ENCODE data around the gene ASB6.

The ASB6 gene

DNA sequence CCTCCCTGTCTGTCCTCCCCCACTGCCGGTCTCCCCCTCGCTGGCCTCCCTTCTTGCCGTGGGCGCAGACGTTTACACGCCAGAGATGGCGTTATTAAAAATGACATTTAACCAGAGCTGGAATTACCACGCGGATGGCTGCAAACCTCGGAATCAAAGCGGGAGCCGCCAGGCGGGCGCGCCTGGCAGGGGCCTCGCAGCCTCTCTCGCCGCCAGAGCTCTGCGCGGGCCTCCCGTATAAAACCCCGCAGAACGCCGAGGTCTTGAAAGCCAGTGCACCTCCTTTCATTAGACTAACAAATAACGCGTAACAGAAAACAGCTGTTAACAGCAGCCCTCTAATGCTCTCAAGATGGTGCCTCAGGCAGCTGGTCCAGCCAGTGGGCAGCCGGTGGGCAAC, 33.7 kb upstream of the ASB6 start:
- no peak for TF ChIP-seq CTCF (IDR thresholded peaks at IDR 0.05)
- DNase-seq (ENCODE audit: low spot score) = no peak
- H3K4me3 ChIP-seq = no peak overlapping the region
- H3K27ac ChIP-seq = no peak overlapping the region

DNA sequence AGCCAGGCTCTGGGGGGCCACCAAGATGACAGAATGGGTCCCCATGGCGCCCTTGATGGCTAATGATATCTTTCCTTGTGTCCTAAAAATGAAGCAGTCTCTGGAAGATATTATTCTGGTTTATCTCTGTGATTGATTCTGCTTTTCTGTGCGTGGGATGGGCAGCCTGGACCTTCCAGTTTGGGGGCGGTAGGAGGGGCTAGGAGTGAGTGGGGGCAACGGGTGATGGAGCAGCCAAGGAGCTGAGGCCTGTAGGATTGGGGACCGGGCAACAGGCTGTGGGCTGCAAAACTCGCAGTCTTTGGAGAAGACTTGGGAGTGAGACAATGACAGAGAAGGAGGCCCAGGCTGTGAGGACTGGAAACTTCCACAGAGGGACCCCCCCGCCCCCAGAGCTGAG, 32.3 kb upstream of the ASB6 start:
- no peak for TF ChIP-seq CTCF (IDR thresholded peaks at IDR 0.05)
- Histone ChIP-seq H3K27ac (no peak overlapping the region), H3K4me3 (no peak overlapping the region)
- DNase-seq (ENCODE audit: low spot score) = no peak

DNA sequence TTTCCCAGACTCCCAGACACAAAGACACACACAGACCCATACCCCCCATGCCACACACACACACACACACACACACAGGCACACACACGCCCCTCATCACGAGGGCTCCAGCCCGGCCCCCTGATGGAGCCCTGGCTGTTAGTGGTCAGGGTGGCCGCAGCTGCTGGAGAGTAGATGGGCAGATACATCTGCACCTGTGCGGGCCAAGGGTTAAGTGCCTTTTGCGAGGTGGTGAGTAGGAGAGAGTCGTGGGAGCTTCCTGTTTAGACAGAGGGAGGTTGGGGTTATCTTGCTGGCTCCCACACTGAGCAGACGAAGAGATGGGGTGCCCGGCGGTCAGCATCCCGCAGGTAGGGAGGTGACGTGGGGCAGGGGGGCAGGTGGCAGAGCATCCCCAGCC, 31.7 kb upstream of the ASB6 start:
- no peak for DNase-seq (ENCODE audit: low spot score)
- H3K27ac ChIP-seq = no peak overlapping the region
- no peak for TF ChIP-seq CTCF (IDR thresholded peaks at IDR 0.05)

GRCh38 chr9:129672702-129673101, 30.8 kb upstream of the ASB6 start:
- Histone ChIP-seq H3K27ac (no peak overlapping the region), H3K4me3 (no peak overlapping the region)
- no peak for TF ChIP-seq CTCF (IDR thresholded peaks at IDR 0.05)
- no peak for DNase-seq (ENCODE audit: low spot score)

More for the DNA sequence above, 31.7 kb upstream of the ASB6 start:
- H3K4me3 ChIP-seq = no peak overlapping the region

GRCh38 chr9:129671519-129671918, 29.6 kb upstream of the ASB6 start:
- no peak overlapping the region for H3K4me3 ChIP-seq
- peak overlapping the region in 1 of 2 donors; percentile 10 for H3K27ac ChIP-seq
- no peak for DNase-seq (ENCODE audit: low spot score)
- no peak for TF ChIP-seq CTCF (IDR thresholded peaks at IDR 0.05)

DNA sequence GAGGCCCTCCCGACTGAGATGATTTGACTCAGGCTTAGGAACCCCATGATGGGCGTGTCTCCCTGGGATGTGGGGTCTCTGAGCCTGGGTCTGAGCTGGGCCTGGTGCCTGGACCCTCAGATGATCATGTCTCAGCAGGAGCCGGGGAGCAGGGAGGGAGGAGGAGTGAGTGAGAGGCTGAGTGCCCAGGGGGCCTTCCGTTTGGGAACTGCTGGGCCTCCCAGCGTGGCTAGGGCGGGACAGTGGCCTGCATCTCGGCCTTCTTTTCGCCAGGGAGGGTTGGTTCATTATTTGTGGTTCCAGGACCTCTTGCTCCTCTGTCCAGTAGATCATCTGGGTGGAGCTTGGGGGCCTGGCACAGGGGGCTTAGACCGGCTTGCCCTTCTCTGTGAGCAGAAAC, 29.1 kb upstream of the ASB6 start:
- TF ChIP-seq CTCF (IDR thresholded peaks at IDR 0.05) = no peak
- DNase-seq (ENCODE audit: low spot score) = no peak
- Histone ChIP-seq H3K4me3 (no peak overlapping the region), H3K27ac (peak overlapping the region in 1 of 2 donors; percentile 10)

GRCh38 chr9:129669946-129670345, 28.0 kb upstream of the ASB6 start:
- H3K27ac ChIP-seq = no peak overlapping the region
- no peak for DNase-seq (ENCODE audit: low spot score)
- H3K4me3 ChIP-seq = no peak overlapping the region
- TF ChIP-seq CTCF (IDR thresholded peaks at IDR 0.05) = no peak

All from coronary artery (tissue), 2 donors.